Muscle of back (tissue), 11 donors: Measurements from ENCODE around the gene RPL13. TPM values are rescaled to one million over a fixed set of nuclear protein-coding genes. Genes with fewer than 3 reads are reported as not detected.
"Not testable (repeated sequence)": the region's sequence is repeated elsewhere in the genome, so short reads cannot be mapped to it uniquely, and the experiment has no call there.

Source experiments
- DNase-seq, 3 donors: peaks; one replicate each; pipeline versions ENCODE4 v3.0.0 to v3.0.0-alpha.2; 2013
- polyA plus RNA-seq, 10 donors: library from polyadenylated mRNA; unstranded; fragments of 120-200 nt; gene quantifications; one replicate each; pipeline ENCODE4 v1.2.1, GENCODE V29; 2013; ENCODE audit not compliant: insufficient read length in 10 of 10

RPL13 gene
- polyA plus RNA-seq, 10 donors: 2,542 to 4,784 (median 3,744) TPM

GRCh38 chr16:89575247-89576152 is 15.0 kb downstream of the RPL13 start, which contains the start of gene CPNE7:
Gene CPNE7, plus strand, starts transcription at chr16:89575758. Its CDS starts 140 bp downstream, at chr16:89575898.
- DNase-seq: no peak

- DNase-seq: no peak
These were observed 15.9 kb downstream of the RPL13 start for GRCh38 chr16:89576153-89577054.

DNA sequence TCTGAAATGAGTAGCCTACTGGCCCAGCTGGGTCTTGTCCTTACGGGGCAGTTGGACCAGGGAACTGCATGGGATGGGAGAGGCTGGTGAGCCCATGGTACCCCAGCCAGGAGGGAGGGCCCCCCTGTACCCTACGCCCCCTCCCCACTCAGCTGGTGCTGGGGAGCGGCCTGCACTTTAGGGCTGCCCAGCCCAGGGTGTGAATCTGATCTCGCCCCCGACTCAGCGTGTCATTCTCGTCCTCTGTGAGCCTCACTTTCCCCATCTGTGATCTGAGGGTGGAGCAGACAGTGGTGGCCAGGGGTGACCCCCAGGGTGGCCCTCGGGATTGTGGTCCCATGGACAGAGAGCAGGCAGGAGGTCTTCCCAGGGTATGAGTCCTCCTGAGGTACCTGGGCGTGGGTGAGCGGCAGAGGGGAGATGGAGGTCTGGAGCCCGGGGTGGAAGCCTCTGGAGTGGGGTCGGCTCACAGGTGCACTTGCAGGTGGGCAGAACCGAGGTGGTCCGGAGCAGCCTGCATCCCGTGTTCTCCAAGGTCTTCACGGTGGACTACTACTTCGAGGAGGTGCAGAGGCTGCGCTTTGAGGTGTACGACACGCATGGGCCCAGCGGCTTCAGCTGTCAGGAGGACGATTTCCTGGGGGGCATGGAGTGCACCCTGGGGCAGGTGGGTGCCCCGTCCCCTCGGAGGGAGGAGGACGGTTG is 16.7 kb downstream of the RPL13 start:
- no peak for DNase-seq

DNA sequence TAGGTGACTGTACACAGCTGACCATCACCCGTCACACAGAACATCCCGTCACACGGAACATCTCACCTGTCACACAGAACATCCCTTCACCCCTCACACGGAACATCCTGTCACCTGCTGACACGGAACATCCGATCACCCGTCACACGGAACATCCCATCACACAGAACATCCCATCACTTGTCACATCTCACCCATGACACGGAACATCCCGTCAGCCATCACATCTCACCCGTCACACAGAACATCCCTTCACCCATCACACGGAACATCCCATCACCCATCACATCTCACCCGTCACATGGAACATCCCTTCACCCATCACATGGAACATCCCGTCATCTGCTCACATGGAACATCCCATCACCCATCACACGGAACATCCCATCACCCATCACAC is 18.9 kb downstream of the RPL13 start:
- DNase-seq: no peak

DNA sequence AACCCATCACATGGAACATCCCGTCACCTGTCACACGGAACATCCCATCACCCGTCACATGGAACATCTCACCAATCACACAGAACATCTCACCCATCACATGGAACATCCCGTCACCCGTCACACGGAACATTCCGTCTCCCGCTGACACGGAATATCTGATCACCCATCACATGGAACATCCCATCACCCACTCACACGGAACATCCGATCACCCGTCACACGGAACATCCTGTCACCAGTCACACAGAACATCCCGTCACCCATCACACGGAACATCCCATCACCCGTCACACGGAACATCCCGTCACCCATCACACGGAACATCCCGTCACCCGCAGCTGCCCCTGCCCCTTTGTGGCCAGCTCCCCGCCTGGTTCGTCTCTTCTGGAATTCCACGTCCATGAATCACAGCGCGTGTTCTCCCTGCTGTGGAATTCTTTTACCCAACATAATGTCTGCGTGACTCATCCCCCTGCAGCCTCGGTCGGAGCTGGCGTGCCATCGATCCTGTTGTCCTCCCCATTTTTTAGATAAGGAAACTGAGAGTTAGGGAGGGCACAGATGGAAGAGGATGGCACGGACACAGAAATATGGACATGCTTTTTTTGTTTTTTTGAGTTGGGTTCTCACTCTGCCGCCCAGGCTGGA is 20.7 kb downstream of the RPL13 start:
- DNase-seq: peak in 1 of 3 donors; percentile 90

- DNase-seq: no peak
These were observed 21.5 kb downstream of the RPL13 start for GRCh38 chr16:89581861-89582563.

GRCh38 chr16:89582614-89583196 is 22.2 kb downstream of the RPL13 start:
- no peak for DNase-seq

DNA sequence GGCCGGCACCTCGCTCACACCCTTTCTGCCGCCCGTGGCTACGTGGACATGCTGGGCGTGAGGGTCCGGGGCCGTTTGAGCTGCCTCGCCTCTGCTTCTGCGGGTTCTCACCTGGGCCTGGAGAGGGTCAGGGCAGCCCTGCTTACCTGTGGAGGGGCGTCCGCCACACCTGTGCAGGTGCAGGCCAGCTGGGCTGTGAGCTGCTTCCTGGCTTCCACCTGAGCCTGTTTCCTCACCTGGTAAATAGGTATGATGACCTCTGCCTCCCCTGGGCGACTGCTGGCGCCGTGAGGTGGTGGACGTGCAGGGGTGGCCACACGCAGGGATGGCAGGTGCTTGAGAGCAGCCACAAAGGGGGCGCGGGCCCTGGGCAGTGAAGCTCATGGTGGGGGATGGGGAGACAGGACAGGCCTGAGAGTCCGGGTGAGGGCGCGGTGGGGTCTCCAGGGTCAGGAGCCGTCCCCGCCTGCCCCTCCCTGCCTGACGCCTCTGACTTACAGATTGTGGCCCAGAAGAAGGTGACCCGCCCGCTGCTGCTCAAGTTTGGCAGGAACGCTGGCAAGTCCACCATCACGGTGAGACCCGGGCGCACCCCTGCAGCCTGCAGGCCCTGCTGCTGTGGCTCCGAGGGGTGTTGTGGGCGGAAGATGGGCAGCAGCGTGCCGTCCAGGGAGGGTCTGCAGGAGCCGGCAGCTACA is 22.9 kb downstream of the RPL13 start:
- no peak for DNase-seq

- no peak for DNase-seq
These were observed 23.6 kb downstream of the RPL13 start for GRCh38 chr16:89583895-89584644.

GRCh38 chr16:89584768-89585549 is 24.5 kb downstream of the RPL13 start:
- no peak for DNase-seq

GRCh38 chr16:89586218-89586617 is 25.7 kb downstream of the RPL13 start:
- no peak for DNase-seq

DNA sequence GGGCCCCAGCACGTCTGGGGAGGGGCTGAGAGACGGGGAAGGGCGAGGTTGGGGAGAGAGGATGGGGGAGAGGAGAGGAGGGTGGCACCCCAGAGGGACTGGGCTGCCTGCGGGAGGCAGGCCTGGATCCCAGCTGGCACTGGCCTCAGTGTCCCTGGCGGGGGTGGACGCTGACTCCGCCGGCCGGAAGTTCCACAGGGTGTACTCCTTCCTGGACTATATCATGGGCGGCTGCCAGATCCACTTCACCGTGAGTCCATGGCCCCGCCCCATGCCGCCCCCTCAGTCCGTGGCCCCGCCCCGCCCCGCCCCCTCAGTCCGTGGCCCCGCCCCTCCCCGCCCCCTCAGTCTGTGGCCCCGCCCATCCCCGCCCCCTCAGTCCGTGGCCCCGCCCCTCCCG is 26.4 kb downstream of the RPL13 start:
- DNase-seq: no peak

GRCh38 chr16:89587676-89588075 is 27.2 kb downstream of the RPL13 start:
- not testable (repeated sequence) for DNase-seq

DNA sequence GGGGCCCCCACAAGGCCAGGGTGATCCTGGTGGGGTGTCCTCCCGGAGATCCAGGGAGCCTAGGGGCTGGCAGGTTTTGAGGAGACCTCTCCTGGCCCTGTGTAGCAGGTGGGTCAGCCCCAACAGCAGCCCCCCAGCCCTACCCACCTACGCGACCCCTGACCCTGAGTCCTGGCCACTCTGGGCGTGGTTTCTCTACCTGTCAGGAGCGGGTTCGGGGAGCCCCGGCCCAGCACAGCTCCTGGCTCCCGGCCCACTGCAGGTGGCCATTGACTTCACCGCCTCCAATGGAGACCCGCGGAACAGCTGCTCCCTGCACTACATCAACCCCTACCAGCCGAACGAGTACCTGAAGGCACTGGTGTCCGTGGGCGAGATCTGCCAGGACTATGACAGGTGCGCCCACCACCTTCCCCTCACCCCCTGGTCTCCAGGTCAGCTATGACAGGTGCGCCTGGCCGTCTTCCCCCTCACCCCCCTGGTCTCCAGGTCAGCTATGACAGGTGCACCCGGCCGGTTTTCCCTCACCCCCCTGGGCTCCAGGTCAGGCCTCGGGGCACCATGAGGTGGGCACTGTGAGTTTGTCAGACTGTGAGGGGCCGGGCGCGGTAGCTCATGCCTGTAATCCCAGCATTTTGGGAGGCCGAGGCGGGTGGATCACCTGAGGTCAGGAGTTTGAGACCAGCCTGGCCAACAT is 28.1 kb downstream of the RPL13 start:
- no peak for DNase-seq

- no peak for DNase-seq
These were observed 28.9 kb downstream of the RPL13 start for GRCh38 chr16:89589241-89589926.

DNA sequence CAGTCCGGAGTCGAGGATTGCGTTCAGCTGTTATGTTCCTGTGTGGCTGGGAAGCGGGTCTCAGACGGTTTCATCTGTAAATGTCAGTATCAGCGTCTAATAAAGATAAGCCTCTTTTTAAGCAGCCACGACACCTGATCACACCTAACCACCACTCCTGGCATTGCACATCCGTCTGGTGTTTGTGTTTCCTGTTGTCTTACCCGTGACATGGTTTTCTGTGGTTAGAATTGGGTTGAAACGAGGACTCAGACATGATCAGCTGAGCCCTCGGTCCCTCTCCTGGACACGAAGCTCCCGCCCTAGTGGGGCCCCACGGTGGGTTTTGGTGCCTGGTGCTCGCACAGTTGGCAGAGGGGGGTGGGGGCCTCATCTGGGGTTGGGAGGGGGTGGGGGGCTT is 33.4 kb downstream of the RPL13 start:
- no peak for DNase-seq
